ENCODE measurements around the gene COL4A1.

COL4A1 gene

GRCh38 chr13:110312339-110313031 is 5.5 kb upstream of the COL4A1 start:
- peaks cover 60% of the 10 kb centered on the region for H3K27me3 ChIP-seq (ENCODE audit: insufficient read depth, poor library complexity, severe bottlenecking)
- no peak for DNase-seq (ENCODE audit: low read depth in 1 of 2, low spot score in 1 of 2)
- no peak overlapping the region for H3K4me3 ChIP-seq (replicated peaks; ENCODE audit: insufficient read depth, low read length)
- H3K27ac ChIP-seq (replicated peaks), result no peak overlapping the region
- no peak for TF ChIP-seq GABPA (IDR thresholded peaks at IDR 0.05; ENCODE audit: low read depth)
- TF ChIP-seq SPI1 (IDR thresholded peaks at IDR 0.05; ENCODE audit: borderline replicate concordance, low read depth), result no peak
- TF ChIP-seq CTCF (IDR thresholded peaks at IDR 0.05; ENCODE audit: insufficient read depth, low read length), result no peak
- TF ChIP-seq, protein P1, sequence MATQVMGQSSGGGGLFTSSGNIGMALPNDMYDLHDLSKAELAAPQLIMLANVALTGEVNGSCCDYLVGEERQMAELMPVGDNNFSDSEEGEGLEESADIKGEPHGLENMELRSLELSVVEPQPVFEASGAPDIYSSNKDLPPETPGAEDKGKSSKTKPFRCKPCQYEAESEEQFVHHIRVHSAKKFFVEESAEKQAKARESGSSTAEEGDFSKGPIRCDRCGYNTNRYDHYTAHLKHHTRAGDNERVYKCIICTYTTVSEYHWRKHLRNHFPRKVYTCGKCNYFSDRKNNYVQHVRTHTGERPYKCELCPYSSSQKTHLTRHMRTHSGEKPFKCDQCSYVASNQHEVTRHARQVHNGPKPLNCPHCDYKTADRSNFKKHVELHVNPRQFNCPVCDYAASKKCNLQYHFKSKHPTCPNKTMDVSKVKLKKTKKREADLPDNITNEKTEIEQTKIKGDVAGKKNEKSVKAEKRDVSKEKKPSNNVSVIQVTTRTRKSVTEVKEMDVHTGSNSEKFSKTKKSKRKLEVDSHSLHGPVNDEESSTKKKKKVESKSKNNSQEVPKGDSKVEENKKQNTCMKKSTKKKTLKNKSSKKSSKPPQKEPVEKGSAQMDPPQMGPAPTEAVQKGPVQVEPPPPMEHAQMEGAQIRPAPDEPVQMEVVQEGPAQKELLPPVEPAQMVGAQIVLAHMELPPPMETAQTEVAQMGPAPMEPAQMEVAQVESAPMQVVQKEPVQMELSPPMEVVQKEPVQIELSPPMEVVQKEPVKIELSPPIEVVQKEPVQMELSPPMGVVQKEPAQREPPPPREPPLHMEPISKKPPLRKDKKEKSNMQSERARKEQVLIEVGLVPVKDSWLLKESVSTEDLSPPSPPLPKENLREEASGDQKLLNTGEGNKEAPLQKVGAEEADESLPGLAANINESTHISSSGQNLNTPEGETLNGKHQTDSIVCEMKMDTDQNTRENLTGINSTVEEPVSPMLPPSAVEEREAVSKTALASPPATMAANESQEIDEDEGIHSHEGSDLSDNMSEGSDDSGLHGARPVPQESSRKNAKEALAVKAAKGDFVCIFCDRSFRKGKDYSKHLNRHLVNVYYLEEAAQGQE (IDR thresholded peaks at IDR 0.05; ENCODE audit: insufficient replicate concordance, low read depth), result no peak
- no peak for TF ChIP-seq POLR2AphosphoS5 (IDR thresholded peaks at IDR 0.05; ENCODE audit: low read depth)

GRCh38 chr13:110311443-110312338 is 4.7 kb upstream of the COL4A1 start:
- Histone ChIP-seq H3K27me3 (ENCODE audit: insufficient read depth, poor library complexity, severe bottlenecking) (peaks cover 62% of the 10 kb centered on the region), H3K27ac (replicated peaks) (no peak overlapping the region)

More at GRCh38 chr13:110311443-110312338, 4.7 kb upstream of the COL4A1 start:
- H3K4me3 ChIP-seq (replicated peaks; ENCODE audit: insufficient read depth, low read length), result no peak overlapping the region
- DNase-seq (ENCODE audit: low read depth in 1 of 2, low spot score in 1 of 2), result no peak
- TF ChIP-seq SPI1 (IDR thresholded peaks at IDR 0.05; ENCODE audit: borderline replicate concordance, low read depth) (no peak), POLR2AphosphoS5 (IDR thresholded peaks at IDR 0.05; ENCODE audit: low read depth) (no peak), GABPA (IDR thresholded peaks at IDR 0.05; ENCODE audit: low read depth) (no peak), CTCF (IDR thresholded peaks at IDR 0.05; ENCODE audit: insufficient read depth, low read length) (no peak)
- TF ChIP-seq, protein P1 (IDR thresholded peaks at IDR 0.05; ENCODE audit: insufficient replicate concordance, low read depth), result no peak
